K562 (cell line): ENCODE data around the gene OR2W1. TPM values are rescaled to one million over a fixed set of nuclear protein-coding genes. Genes with fewer than 3 reads are reported as not detected.

Experiments
- ARNT ChIP-seq, 2 experiments: fragments of 450-650 bp; IDR thresholded peaks; 2 replicates each; pipeline ENCODE4 v1.6.1; 2016; ENCODE audit warnings: mild to moderate bottlenecking in 1 of 2
- C11orf30 ChIP-seq: fragments of 450-650 bp; IDR thresholded peaks from 2 replicates; pipeline ENCODE4 v1.6.1; 2016; ENCODE audit warnings: low read depth, mild to moderate bottlenecking
- CTBP1 ChIP-seq: fragments of 450-650 bp; IDR thresholded peaks from 2 replicates; pipeline ENCODE4 v1.6.1; 2016; ENCODE audit warnings: borderline replicate concordance
- CXXC5 ChIP-seq: fragments of 250-450 bp; sonication (Bioruptor Pico); IDR thresholded peaks from 2 replicates; pipeline ENCODE4 v1.8.0; 2022; ENCODE audit warnings: inconsistent platforms, mild to moderate bottlenecking, moderate library complexity
- FOXM1 ChIP-seq, 2 experiments: fragments of 450-650 bp in 1 of 2; sonication (generic) in 1 of 2; formaldehyde crosslinking in 1 of 2; IDR thresholded peaks; 2 replicates each; pipeline versions ENCODE4 v1.6.1 to v1.9.0; 2017 to 2022; ENCODE audit warnings: low read depth in 2 of 2, mild to moderate bottlenecking in 2 of 2, missing genetic modification reagents in 1 of 2, moderate library complexity in 1 of 2
- HIVEP1 ChIP-seq: fragments of 250-450 bp; sonication (Bioruptor Pico); IDR thresholded peaks from 2 replicates; pipeline ENCODE4 v1.4.0; 2020; ENCODE audit warnings: mild to moderate bottlenecking
- HOXB6 ChIP-seq: fragments of 250-450 bp; sonication (Bioruptor Pico); IDR thresholded peaks from 2 replicates; pipeline ENCODE4 v1.5.1; 2022; ENCODE audit warnings: mild to moderate bottlenecking, borderline replicate concordance
- KDM4B ChIP-seq, 2 experiments: fragments of 450-650 bp in 1 of 2; sonication (generic) in 1 of 2; IDR thresholded peaks; 2 replicates each; pipeline ENCODE4 v1.6.1; 2016 to 2017; ENCODE audit warnings: borderline replicate concordance in 2 of 2, antibody characterized with exemption in 1 of 2, low read depth in 1 of 2, mild to moderate bottlenecking in 1 of 2
- L3MBTL2 ChIP-seq: fragments of 450-650 bp; IDR thresholded peaks from 2 replicates; pipeline ENCODE4 v1.6.1; 2016; ENCODE audit warnings: mild to moderate bottlenecking, moderate library complexity
- MAX ChIP-seq: sonication (generic); formaldehyde crosslinking; IDR thresholded peaks from 2 replicates; pipeline ENCODE4 v1.9.0; 2022; ENCODE audit warnings: mild to moderate bottlenecking, missing genetic modification reagents
- MNT ChIP-seq, 2 experiments: fragments of 450-650 bp; conservative IDR thresholded peaks; 2 replicates each; pipeline ENCODE4 v1.6.1; 2017; ENCODE audit warnings: mild to moderate bottlenecking in 2 of 2, moderate library complexity in 2 of 2
- NONO ChIP-seq, 2 experiments: fragments of 200-400 bp in 1 of 2; fragments of 450-650 bp in 1 of 2; formaldehyde crosslinking in 1 of 2; IDR thresholded peaks; 2 replicates each; pipeline ENCODE4 v1.6.1; 2017; ENCODE audit warnings: low read depth in 2 of 2, mild to moderate bottlenecking in 2 of 2, moderate library complexity in 2 of 2, low read length in 1 of 2
- RFX1 ChIP-seq: fragments of 450-650 bp; IDR thresholded peaks from 2 replicates; pipeline ENCODE4 v1.6.1; 2016; ENCODE audit warnings: mild to moderate bottlenecking, moderate library complexity
- SMAD4 ChIP-seq: fragments of 250-450 bp; sonication (Bioruptor Pico); conservative IDR thresholded peaks from 2 replicates; pipeline ENCODE4 v1.8.0; 2021; ENCODE audit warnings: inconsistent platforms, mild to moderate bottlenecking, moderate library complexity
- TEAD1 ChIP-seq, 2 experiments: fragments of 450-650 bp in 1 of 2; sonication (generic) in 1 of 2; formaldehyde crosslinking; IDR thresholded peaks; 2 replicates each; pipeline versions ENCODE4 v1.4.0 to v1.8.0; 2020 to 2022; ENCODE audit warnings: mild to moderate bottlenecking in 2 of 2, missing genetic modification reagents in 1 of 2
- ZNF24 ChIP-seq: fragments of 450-650 bp; IDR thresholded peaks from 2 replicates; pipeline ENCODE4 v1.6.1; 2016
- polyA plus RNA-seq, 8 experiments: library from polyadenylated mRNA; depleted of rRNA in 4 of 8; stranded (reverse) in 5 of 8; unstranded in 3 of 8; fragments of >200 nt; fragmentation: Nextera tagmentation in 2 of 8; fragmentation: Illumina TruSeq in 1 of 8; extraction: Ambion mirVana in 2 of 8; extraction: Trizol in 1 of 8; gene quantifications; 2 replicates each; pipeline versions ENCODE4 v1.2.1 to v1.2.3, GENCODE V29; 2011 to 2014; ENCODE audit warnings: inconsistent platforms in 1 of 8, missing spikeins in 1 of 8
- total RNA-seq, 7 experiments: library from RNA; depleted of rRNA in 6 of 7; stranded (reverse); fragments of >200 nt in 6 of 7; fragmentation: Illumina TruSeq in 2 of 7; extraction: Trizol in 2 of 7; gene quantifications; 2 replicates each; pipeline versions ENCODE4 v1.2.1 to v1.2.3, GENCODE V29; 2011 to 2021; ENCODE audit warnings: low replicate concordance in 1 of 7
- TF ChIP-seq, protein P1 (sequence below), 2 experiments: fragments of 250-450 bp in 1 of 2; fragments of 450-650 bp in 1 of 2; sonication (Bioruptor Pico) in 1 of 2; IDR thresholded peaks; 2 replicates each; pipeline versions ENCODE4 v1.6.1 to v1.8.0; 2016 to 2021; ENCODE audit warnings: mild to moderate bottlenecking in 2 of 2, moderate library complexity in 2 of 2, missing compliant biosample characterization in 1 of 2, missing genetic modification characterization in 1 of 2
- TF ChIP-seq, protein P2 (sequence below): sonication (generic); formaldehyde crosslinking; IDR thresholded peaks from 2 replicates; pipeline ENCODE4 v1.8.0; 2022; ENCODE audit warnings: mild to moderate bottlenecking, missing genetic modification reagents
- TF ChIP-seq, protein P3 (sequence below): sonication (generic); formaldehyde crosslinking; IDR thresholded peaks from 2 replicates; pipeline ENCODE4 v1.8.1; 2023; ENCODE audit warnings: mild to moderate bottlenecking, missing genetic modification reagents

Gene OR2W1
- total and polyA plus RNA-seq, 9 of the 15 experiments (the other 6 are each of a cell fraction or from before 2014, with no cell fraction given) = not detected

- TF ChIP-seq, protein P1, sequence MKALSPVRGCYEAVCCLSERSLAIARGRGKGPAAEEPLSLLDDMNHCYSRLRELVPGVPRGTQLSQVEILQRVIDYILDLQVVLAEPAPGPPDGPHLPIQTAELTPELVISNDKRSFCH (CRISPR knock-in tag; IDR thresholded peaks at IDR 0.05) = no peak
- TF ChIP-seq, protein P1 (tag; IDR thresholded peaks at IDR 0.05) = 0 out of 2 replicates have a peak, but pooled peaks have one; percentile 30
- TF ChIP-seq ARNT (IDR thresholded peaks at IDR 0.05) (peak in 1 of 2 experiments; percentile 85; a peak in 1 of 4 replicates), CXXC5 (CRISPR knock-in tag) (peak; percentile 72), CTBP1 (peak; percentile 82), ZNF24 (peak; percentile 28; the same call in 1 of the 2 replicates), FOXM1 (IDR thresholded peaks at IDR 0.05; ENCODE audit: low read depth) (no peak; the same call in 1 of the 2 replicates), FOXM1 (CRISPR knock-in tag; IDR thresholded peaks at IDR 0.05; ENCODE audit: low read depth) (no peak), KDM4B (IDR thresholded peaks at IDR 0.05; ENCODE audit: borderline replicate concordance in 2 of 2, low read depth in 1 of 2) (0 out of 4 replicates have a peak, but pooled peaks of 1 of the 2 experiments have one; percentile 24), RFX1 (no peak), HOXB6 (CRISPR knock-in tag) (0 out of 2 replicates have a peak, but pooled peaks have one; percentile 47), TEAD1 (CRISPR knock-in tag; IDR thresholded peaks at IDR 0.05) (peak in 1 of 2 experiments; percentile 54; a peak in 1 of 4 replicates), SMAD4 (CRISPR knock-in tag) (0 out of 2 replicates have a peak, but pooled peaks have one; percentile 33), C11orf30 (0 out of 2 replicates have a peak, but pooled peaks have one; percentile 3), MNT (conservative IDR thresholded peaks at IDR 0.05) (0 out of 4 replicates have a peak, but pooled peaks have one; percentile 9 to 52), NONO (IDR thresholded peaks at IDR 0.05; ENCODE audit: low read depth in 2 of 2, low read length in 1 of 2) (peak in 1 of 2 experiments; percentile 33; a peak in 1 of 4 replicates), MAX (CRISPR knock-in tag) (peak; percentile 66; the same call in 1 of the 2 replicates), HIVEP1 (CRISPR knock-in tag) (no peak), L3MBTL2 (peak; percentile 57)
- TF ChIP-seq, protein P2, sequence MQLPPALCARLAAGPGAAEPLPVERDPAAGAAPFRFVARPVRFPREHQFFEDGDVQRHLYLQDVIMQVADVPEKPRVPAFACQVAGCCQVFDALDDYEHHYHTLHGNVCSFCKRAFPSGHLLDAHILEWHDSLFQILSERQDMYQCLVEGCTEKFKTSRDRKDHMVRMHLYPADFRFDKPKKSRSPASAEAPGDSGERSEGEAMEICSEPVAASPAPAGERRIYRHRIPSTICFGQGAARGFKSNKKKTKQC (CRISPR knock-in tag) = 0 out of 2 replicates have a peak, but pooled peaks have one; percentile 51
- TF ChIP-seq, protein P3, sequence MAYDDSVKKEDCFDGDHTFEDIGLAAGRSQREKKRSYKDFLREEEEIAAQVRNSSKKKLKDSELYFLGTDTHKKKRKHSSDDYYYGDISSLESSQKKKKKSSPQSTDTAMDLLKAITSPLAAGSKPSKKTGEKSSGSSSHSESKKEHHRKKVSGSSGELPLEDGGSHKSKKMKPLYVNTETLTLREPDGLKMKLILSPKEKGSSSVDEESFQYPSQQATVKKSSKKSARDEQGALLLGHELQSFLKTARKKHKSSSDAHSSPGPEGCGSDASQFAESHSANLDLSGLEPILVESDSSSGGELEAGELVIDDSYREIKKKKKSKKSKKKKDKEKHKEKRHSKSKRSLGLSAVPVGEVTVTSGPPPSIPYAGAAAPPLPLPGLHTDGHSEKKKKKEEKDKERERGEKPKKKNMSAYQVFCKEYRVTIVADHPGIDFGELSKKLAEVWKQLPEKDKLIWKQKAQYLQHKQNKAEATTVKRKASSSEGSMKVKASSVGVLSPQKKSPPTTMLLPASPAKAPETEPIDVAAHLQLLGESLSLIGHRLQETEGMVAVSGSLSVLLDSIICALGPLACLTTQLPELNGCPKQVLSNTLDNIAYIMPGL = peak; percentile 73; the same call in 1 of the 2 replicates
Measured at GRCh38 chr6:29016559-29017427, 28.2 kb downstream of the OR2W1 start (continued).
